SIG-M5 treated with dmso at 0.1 percent for 504 hours (cell line): ENCODE measurements around the gene SHLD1.
"Not testable (repeated sequence)": the region's sequence is repeated elsewhere in the genome, so short reads cannot be mapped to it uniquely, and the experiment has no call there.

Experiments used
- DNase-seq: peaks from one replicate; lab custom pipeline; 2025; ENCODE audit not compliant: unreplicated experiment; lab: John Stamatoyannopoulos, UW

SHLD1 gene

GRCh38 chr20:5735845-5736510 is 14.2 kb upstream of the SHLD1 start:
- DNase-seq = no peak

DNA sequence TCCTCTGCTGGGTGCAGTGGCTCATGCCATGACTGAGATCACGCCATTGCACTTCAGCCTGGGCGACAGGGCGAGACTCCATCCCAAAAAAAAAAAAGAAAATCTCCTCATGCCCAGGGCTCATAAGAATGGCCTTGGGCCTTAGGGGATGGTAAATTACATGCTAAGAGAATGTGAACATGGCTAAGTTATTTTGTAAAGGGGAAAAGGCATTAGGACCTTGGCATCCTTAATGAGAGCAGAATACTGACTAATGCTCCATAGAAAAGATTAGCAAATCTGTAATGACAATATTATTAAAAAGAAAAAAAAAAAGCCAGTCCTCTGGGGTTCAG is 12.6 kb upstream of the SHLD1 start:
- DNase-seq = no peak

- DNase-seq = no peak
Measured at GRCh38 chr20:5737966-5738365, 12.2 kb upstream of the SHLD1 start.

GRCh38 chr20:5740643-5741042 is 9.6 kb upstream of the SHLD1 start:
- DNase-seq = not testable (repeated sequence)

- DNase-seq = no peak
Measured at GRCh38 chr20:5741089-5741488, 9.1 kb upstream of the SHLD1 start.

DNA sequence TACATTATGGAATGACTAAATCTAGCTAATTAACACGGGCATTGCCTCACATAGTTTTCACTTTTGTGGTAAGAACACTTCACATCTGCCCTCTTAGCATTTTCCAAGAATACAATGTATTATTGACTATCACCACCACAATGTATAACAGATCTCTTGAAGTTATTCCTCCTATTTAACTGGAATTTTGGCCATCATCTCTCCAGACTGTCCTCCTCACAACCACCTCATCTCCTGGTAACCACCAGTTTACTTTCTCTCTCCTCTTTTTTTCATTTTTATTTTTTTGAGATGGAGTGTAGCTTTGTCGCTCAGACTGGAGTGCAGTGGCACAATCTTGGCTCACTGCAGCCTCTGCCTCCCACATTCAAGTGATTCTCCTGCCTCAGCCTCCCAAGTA is 8.2 kb upstream of the SHLD1 start:
- DNase-seq = no peak

DNA sequence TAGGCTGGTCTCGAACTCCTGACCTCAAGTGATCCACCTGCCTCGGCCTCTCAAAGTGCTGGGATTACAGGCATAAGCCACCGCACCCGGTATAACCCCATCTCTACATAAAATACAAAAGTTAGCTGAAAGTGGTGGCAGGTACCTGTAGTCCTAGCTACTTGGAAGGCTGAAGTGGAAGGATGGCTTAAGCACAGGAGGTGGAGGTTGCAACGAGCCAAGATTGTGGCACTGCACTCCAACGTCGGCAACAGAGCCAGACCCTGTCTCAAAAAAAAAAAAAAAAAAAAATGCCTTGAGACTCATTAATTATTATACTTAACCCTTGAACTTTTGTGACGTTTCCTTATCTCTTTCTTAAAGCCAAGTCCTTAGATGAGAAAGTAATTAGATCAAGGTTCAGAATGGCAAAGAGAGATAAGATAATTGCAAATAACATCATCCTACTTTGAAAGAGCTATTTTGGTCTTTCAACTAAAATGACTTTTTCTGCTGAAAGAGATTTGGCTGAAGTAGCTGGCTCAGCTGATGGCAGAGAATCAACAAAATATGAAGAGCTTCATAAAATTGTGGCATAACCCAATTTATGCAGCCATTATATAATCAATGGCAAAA is 4.7 kb upstream of the SHLD1 start:
- DNase-seq = no peak

DNA sequence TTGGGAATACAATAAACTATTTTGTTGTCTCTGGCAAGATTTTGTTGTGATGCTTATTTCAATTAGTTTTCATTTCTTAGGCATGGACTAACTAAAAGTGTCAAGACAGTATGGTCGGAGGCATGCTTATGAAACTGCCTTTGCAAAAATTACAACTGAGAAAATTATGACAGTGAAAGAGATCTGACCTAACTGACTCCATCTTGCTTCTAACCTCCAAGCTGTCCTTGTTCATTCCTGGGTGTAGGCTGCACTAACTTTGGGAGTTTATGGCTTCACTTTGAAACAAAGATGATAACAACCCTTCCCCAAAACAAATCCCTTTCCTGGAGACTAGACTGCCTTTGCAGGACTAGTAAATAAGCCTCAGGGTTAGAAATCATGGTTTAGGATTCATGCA is 4.1 kb upstream of the SHLD1 start:
- DNase-seq = no peak

GRCh38 chr20:5748246-5748645 is 2.0 kb upstream of the SHLD1 start:
- DNase-seq = no peak

DNA sequence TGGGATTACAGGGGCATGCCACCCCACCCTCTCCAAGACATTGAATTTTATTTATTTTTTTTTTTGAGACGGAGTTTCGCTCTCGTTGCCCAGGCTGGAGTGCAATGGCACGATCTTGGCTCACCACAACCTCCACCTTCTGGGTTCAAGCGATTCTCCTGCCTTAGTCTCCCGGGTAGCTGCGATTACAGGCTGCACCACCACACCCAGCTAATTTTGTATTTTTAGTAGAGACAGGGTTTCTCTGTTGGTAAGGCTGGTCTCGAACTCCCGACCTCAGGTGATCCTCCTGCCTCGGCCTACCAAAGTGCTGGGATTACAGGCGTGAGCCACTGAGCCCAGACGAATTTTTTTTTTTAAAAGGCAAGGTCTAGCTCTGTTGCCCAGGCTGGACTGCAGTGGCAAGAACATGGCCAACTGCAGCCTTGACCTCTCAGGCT is 669 bp upstream of the SHLD1 start:
- not testable (repeated sequence) for DNase-seq

GRCh38 chr20:5751856-5752255 is 1.7 kb downstream of the SHLD1 start:
- no peak for DNase-seq

GRCh38 chr20:5753814-5754213 is 3.6 kb downstream of the SHLD1 start:
- DNase-seq = no peak

- no peak for DNase-seq
Measured at GRCh38 chr20:5757949-5758348, 7.7 kb downstream of the SHLD1 start.

GRCh38 chr20:5766085-5766764 is 16.0 kb downstream of the SHLD1 start:
- DNase-seq = no peak

DNA sequence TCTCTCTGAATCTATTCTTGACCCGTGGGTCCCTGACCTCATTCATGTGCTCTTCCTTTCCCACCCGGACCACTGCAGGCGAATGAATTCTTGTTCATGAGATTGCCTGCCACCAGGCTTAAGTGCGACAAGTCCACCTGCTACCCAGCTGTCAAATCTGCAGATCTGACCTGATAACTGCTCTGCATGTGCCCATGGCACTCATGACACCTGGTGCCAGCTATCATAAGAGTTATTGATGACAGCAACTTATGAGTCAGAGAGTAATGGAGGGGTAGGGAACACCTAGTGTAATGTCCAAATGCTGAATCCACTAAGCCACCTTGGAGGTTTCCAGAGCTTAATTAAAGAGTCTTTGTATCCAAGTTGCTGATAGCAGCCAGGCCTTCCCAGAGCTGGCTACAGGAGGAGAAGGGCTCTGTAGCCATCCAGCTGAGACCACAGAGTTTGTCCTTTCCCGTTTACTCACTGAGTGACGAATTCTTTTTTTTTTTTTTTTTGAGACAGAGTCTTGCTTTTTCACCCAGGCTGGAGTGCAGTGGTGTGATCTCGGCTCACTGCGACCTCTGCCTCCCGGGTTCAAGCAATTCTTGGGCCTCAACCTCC is 17.4 kb downstream of the SHLD1 start:
- no peak for DNase-seq

GRCh38 chr20:5770231-5770986 is 20.2 kb downstream of the SHLD1 start:
- DNase-seq = peak; percentile 55

- no peak for DNase-seq
Measured at GRCh38 chr20:5770987-5771318, 20.8 kb downstream of the SHLD1 start.

- DNase-seq = no peak
Measured at GRCh38 chr20:5772704-5773103, 22.5 kb downstream of the SHLD1 start.

DNA sequence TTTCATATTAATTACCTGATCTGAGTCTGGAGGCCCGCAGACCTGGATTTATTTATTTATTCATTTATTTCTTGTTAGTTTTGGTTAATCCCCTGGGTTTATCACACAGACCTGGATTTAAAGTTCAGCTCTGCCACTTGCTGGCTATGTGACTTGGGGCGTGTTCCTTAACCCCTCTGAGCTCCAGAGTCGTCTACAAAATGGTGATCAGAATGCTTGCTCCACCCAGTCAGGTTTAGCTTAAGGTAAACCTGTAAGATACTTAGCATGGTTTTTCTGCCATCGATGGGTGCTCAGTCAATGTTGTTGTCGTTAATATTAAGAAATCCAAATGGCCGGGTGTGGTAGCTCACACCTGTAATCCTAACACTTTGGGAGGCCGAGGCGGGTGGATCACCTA is 23.4 kb downstream of the SHLD1 start:
- DNase-seq = no peak

GRCh38 chr20:5776077-5776476 is 25.9 kb downstream of the SHLD1 start:
- DNase-seq = no peak

DNA sequence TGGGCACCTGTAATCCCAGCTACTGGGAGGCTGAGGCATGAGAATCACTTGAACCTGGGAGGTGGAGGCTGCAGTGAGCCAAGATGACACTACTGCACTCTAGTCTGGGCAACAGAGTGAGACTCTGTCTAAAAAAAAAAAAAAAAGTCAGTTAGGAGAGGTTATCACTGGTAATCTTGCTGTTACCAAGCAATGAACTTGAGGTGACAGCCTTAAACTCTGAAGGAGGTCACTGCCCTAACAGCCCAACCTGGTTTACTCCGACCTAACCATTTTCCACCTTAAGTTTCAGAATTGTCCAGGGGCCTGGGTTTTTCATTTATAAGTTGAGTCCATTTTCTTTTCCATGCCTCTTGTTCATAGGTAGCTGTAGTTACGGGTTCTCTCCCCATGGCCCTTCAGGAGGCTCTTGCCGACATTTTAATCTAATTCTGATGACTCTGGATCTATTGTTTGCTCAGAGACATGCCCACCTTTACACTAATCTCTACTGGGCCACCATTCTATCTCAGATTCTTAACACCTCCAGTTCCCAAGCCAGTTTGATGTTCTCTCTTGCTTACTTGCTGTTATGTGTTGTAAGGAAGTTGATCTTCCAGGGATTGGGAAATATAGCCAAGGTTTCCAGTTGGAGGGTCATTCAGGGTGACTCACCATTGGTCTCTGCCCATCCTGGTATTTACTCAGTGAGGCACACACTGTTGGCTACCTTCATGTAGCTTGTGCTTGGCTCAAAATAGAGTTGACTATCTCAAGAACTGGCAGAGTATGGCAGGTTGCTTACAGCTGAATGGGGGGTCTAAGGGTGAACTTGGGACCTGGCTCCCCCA is 29.1 kb downstream of the SHLD1 start:
- DNase-seq = no peak
